HG03135 (cell line): ENCODE data around the gene NUTM2B.
"Not testable (repeated sequence)": the region's sequence is repeated elsewhere in the genome, so short reads cannot be mapped to it uniquely, and the experiment has no call there.

Experiments used
- ATAC-seq: cut with Tn5 transposase; IDR thresholded peaks from one replicate; pipeline ENCODE4 v1.9.1; 2021; ENCODE audit warnings: mild to moderate bottlenecking, moderate library complexity; ENCODE audit not compliant: unreplicated experiment

NUTM2B gene

GRCh38 chr10:79702927-79703326 lies at the start of gene NUTM2B:
Gene NUTM2B, plus strand, starts transcription at chr10:79703227. Its CDS starts 383 bp downstream, at chr10:79703610.
- ATAC-seq = not testable (repeated sequence)

GRCh38 chr10:79663287-79663686 lies 39.7 kb upstream of the NUTM2B start:
- not testable (repeated sequence) for ATAC-seq

GRCh38 chr10:79664686-79665085 lies 38.3 kb upstream of the NUTM2B start:
- not testable (repeated sequence) for ATAC-seq

GRCh38 chr10:79669248-79669788 lies 33.7 kb upstream of the NUTM2B start:
- not testable (repeated sequence) for ATAC-seq

- ATAC-seq = not testable (repeated sequence)
Measured at GRCh38 chr10:79674878-79675277, 28.1 kb upstream of the NUTM2B start.

GRCh38 chr10:79683026-79683883 lies 19.8 kb upstream of the NUTM2B start:
- not testable (repeated sequence) for ATAC-seq

GRCh38 chr10:79683884-79684720 lies 18.9 kb upstream of the NUTM2B start:
- not testable (repeated sequence) for ATAC-seq

GRCh38 chr10:79685044-79685685 lies 17.9 kb upstream of the NUTM2B start:
- peak; percentile 77 for ATAC-seq

- not testable (repeated sequence) for ATAC-seq
Measured at GRCh38 chr10:79686595-79686994, 16.4 kb upstream of the NUTM2B start.

- not testable (repeated sequence) for ATAC-seq
Measured at GRCh38 chr10:79687406-79688150, 15.4 kb upstream of the NUTM2B start.

- not testable (repeated sequence) for ATAC-seq
Measured at GRCh38 chr10:79688798-79689197, 14.2 kb upstream of the NUTM2B start.

GRCh38 chr10:79696596-79696995 lies 6.4 kb upstream of the NUTM2B start:
- not testable (repeated sequence) for ATAC-seq

- ATAC-seq = not testable (repeated sequence)
Measured at GRCh38 chr10:79697141-79697540, 5.9 kb upstream of the NUTM2B start.

GRCh38 chr10:79700381-79700944 lies 2.6 kb upstream of the NUTM2B start:
- not testable (repeated sequence) for ATAC-seq

GRCh38 chr10:79707017-79707416 lies 4.0 kb downstream of the NUTM2B start:
- ATAC-seq = not testable (repeated sequence)

GRCh38 chr10:79714976-79715375 lies 11.9 kb downstream of the NUTM2B start:
- ATAC-seq = not testable (repeated sequence)

GRCh38 chr10:79716917-79717579 lies 14.0 kb downstream of the NUTM2B start:
- not testable (repeated sequence) for ATAC-seq

- not testable (repeated sequence) for ATAC-seq
Measured at GRCh38 chr10:79720000-79720399, 17.0 kb downstream of the NUTM2B start.

GRCh38 chr10:79726620-79727019 lies 23.6 kb downstream of the NUTM2B start:
- not testable (repeated sequence) for ATAC-seq
